H1 (cell line): Measurements from ENCODE around the gene USH2A. TPM values are rescaled to one million over a fixed set of nuclear protein-coding genes. Genes with fewer than 3 reads are reported as not detected.

Source experiments
- CEBPB ChIP-seq: IDR thresholded peaks from 2 replicates; pipeline ENCODE4 v1.6.1; 2012; ENCODE audit warnings: low read depth, low read length
- SIRT6 ChIP-seq: IDR thresholded peaks from one replicate; pipeline ENCODE4 v1.7.1; 2012; ENCODE audit warnings: low read length, inconsistent platforms
- polyA plus RNA-seq, 7 experiments: library from polyadenylated mRNA; depleted of rRNA in 3 of 7; stranded (reverse) in 5 of 7; unstranded in 2 of 7; fragments of >200 nt in 5 of 7; fragments of 200-250 nt in 2 of 7; gene quantifications; 1 replicate in 5 of 7; 2 replicates in 1 of 7; 4 replicates in 1 of 7; pipeline versions ENCODE4 v1.2.1 to v1.2.3, GENCODE V29; 2011 to 2013; ENCODE audit warnings: missing spikeins in 2 of 7, mixed read lengths in 2 of 7
- total RNA-seq: library from RNA; stranded (reverse); fragmentation: NEBNext Ultra II Directional; extraction: Animal tissue kit (Norgen Biotek cat#: 25700); gene quantifications from 2 replicates; pipeline ENCODE4 v1.2.1, GENCODE V29; 2021
- TF ChIP-seq, protein P1 (sequence below): IDR thresholded peaks from 2 replicates; pipeline ENCODE4 v1.6.1; 2012; ENCODE audit warnings: low read length, inconsistent platforms

Gene USH2A
- total and polyA plus RNA-seq, 2 of the 8 experiments (the other 6 are each of a cell fraction or from before 2014, with no cell fraction given): 0.02 to 0.17 TPM

DNA sequence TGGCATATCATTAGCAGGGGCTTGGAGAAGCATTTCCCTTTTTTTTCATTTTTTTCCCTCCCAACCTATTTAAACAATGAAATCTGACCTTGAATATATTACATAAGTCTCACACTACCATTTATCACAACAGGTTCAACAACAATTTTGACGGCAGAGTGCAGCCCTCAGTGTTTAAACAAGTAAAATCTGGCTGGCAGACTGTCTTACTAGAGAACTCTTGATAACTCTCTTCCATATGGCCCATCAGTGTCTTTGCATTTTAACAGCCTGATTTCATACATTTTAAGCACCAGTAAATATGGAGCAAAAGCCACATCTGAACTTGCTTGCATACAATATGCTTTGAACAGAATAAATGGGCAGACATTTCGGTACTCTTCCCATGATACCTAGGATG is 643.1 kb downstream of the USH2A start (continued):
- TF ChIP-seq, protein P1, sequence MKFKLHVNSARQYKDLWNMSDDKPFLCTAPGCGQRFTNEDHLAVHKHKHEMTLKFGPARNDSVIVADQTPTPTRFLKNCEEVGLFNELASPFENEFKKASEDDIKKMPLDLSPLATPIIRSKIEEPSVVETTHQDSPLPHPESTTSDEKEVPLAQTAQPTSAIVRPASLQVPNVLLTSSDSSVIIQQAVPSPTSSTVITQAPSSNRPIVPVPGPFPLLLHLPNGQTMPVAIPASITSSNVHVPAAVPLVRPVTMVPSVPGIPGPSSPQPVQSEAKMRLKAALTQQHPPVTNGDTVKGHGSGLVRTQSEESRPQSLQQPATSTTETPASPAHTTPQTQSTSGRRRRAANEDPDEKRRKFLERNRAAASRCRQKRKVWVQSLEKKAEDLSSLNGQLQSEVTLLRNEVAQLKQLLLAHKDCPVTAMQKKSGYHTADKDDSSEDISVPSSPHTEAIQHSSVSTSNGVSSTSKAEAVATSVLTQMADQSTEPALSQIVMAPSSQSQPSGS: no peak
- TF ChIP-seq CEBPB (no peak), SIRT6 (no peak)
